ENCODE data around the gene ZNF282. TPM values are rescaled to one million over a fixed set of nuclear protein-coding genes. Genes with fewer than 3 reads are reported as not detected.

The ZNF282 gene
- total and polyA plus RNA-seq, 9 of the 15 experiments (the other 6 are each of a cell fraction or from before 2014, with no cell fraction given): 0.76 to 58.6 (median 17.4) TPM

DNA sequence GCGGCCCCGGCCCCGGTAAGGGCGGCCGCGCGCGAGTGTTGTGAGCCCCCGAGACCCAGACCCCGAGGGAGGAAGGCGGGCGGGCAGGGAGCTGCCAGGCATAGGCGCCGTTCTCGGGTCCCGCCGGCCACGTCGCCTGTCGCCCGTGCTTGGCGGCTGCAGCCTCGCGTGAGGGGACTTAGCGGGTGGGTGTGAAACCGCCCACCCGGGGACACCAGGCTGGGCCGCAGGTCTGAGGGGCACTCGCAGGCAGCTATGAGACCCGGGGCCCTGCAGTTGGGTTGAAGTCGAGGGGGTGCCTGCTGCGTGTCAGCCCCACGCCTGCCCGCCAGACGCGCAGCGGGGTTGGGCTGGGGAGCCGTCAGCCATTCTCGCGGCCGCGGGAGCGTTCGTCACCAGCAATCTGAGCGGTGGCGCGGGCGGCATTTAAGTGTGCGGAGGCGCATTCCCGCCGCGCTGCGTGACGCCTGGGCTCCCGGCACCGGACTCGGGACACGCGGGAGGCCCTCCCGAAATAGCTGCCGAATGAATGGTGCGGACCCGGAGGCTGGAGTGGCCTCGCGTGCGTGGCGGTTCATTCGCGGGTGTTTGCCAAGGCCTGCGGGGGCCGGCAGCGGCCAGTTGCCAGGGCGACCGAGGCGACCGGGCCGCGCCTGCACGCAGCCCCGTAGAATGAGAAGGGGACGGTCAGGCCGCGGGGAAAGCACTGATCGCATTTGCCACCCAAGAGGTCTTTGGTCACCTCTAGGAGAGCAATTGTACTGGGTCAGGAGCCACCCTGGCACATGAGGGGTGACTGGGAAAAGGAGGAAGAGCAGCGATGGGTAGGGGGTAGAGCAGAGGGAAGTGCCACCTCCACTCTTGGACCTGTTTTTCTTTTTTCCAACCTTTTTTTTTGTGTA lies 47.3 kb upstream of the ZNF282 start (continued):
- TF ChIP-seq, protein P1, sequence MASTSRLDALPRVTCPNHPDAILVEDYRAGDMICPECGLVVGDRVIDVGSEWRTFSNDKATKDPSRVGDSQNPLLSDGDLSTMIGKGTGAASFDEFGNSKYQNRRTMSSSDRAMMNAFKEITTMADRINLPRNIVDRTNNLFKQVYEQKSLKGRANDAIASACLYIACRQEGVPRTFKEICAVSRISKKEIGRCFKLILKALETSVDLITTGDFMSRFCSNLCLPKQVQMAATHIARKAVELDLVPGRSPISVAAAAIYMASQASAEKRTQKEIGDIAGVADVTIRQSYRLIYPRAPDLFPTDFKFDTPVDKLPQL (IDR thresholded peaks at IDR 0.05; ENCODE audit: extremely low read depth, insufficient read length): no peak
- peak; percentile 63; the same call in 1 of the 2 replicates for TF ChIP-seq E2F3 (CRISPR knock-in tag; IDR thresholded peaks at IDR 0.05)
- TF ChIP-seq RNF2 (IDR thresholded peaks at IDR 0.05): 0 out of 2 replicates have a peak, but pooled peaks have one; percentile 4
- no peak for TF ChIP-seq POLR2AphosphoS2 (IDR thresholded peaks at IDR 0.05; ENCODE audit: low read length)
- no peak for TF ChIP-seq CBX3 (IDR thresholded peaks at IDR 0.05; ENCODE audit: borderline replicate concordance in 1 of 2, low read length in 2 of 2)
- no peak for TF ChIP-seq ARID2 (IDR thresholded peaks at IDR 0.05)
- TF ChIP-seq, protein P2, sequence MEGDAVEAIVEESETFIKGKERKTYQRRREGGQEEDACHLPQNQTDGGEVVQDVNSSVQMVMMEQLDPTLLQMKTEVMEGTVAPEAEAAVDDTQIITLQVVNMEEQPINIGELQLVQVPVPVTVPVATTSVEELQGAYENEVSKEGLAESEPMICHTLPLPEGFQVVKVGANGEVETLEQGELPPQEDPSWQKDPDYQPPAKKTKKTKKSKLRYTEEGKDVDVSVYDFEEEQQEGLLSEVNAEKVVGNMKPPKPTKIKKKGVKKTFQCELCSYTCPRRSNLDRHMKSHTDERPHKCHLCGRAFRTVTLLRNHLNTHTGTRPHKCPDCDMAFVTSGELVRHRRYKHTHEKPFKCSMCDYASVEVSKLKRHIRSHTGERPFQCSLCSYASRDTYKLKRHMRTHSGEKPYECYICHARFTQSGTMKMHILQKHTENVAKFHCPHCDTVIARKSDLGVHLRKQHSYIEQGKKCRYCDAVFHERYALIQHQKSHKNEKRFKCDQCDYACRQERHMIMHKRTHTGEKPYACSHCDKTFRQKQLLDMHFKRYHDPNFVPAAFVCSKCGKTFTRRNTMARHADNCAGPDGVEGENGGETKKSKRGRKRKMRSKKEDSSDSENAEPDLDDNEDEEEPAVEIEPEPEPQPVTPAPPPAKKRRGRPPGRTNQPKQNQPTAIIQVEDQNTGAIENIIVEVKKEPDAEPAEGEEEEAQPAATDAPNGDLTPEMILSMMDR (IDR thresholded peaks at IDR 0.05 in 2 of 3, conservative IDR thresholded peaks at IDR 0.05 in 1 of 3; ENCODE audit: insufficient read depth in 2 of 3, low read depth in 1 of 3, low read length in 3 of 3): no peak
- TF ChIP-seq BRD4 (IDR thresholded peaks at IDR 0.05): no peak; the same call in 1 of the 2 replicates
- TF ChIP-seq, protein P3, sequence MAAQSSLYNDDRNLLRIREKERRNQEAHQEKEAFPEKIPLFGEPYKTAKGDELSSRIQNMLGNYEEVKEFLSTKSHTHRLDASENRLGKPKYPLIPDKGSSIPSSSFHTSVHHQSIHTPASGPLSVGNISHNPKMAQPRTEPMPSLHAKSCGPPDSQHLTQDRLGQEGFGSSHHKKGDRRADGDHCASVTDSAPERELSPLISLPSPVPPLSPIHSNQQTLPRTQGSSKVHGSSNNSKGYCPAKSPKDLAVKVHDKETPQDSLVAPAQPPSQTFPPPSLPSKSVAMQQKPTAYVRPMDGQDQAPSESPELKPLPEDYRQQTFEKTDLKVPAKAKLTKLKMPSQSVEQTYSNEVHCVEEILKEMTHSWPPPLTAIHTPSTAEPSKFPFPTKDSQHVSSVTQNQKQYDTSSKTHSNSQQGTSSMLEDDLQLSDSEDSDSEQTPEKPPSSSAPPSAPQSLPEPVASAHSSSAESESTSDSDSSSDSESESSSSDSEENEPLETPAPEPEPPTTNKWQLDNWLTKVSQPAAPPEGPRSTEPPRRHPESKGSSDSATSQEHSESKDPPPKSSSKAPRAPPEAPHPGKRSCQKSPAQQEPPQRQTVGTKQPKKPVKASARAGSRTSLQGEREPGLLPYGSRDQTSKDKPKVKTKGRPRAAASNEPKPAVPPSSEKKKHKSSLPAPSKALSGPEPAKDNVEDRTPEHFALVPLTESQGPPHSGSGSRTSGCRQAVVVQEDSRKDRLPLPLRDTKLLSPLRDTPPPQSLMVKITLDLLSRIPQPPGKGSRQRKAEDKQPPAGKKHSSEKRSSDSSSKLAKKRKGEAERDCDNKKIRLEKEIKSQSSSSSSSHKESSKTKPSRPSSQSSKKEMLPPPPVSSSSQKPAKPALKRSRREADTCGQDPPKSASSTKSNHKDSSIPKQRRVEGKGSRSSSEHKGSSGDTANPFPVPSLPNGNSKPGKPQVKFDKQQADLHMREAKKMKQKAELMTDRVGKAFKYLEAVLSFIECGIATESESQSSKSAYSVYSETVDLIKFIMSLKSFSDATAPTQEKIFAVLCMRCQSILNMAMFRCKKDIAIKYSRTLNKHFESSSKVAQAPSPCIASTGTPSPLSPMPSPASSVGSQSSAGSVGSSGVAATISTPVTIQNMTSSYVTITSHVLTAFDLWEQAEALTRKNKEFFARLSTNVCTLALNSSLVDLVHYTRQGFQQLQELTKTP (IDR thresholded peaks at IDR 0.05; ENCODE audit: low read depth in 1 of 2, partially characterized antibody in 2 of 2): no peak
- TF ChIP-seq, protein P4, sequence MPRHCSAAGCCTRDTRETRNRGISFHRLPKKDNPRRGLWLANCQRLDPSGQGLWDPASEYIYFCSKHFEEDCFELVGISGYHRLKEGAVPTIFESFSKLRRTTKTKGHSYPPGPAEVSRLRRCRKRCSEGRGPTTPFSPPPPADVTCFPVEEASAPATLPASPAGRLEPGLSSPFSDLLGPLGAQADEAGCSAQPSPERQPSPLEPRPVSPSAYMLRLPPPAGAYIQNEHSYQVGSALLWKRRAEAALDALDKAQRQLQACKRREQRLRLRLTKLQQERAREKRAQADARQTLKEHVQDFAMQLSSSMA (CRISPR knock-in tag; IDR thresholded peaks at IDR 0.05): no peak
- 0 out of 2 replicates have a peak, but pooled peaks have one; percentile 81 for TF ChIP-seq ZNF165 (CRISPR knock-in tag; IDR thresholded peaks at IDR 0.05; ENCODE audit: borderline replicate concordance)
- TF ChIP-seq FOS (IDR thresholded peaks at IDR 0.05; ENCODE audit: extremely low read depth, insufficient read length): no peak
- 0 out of 2 replicates have a peak, but pooled peaks have one; percentile 15 for TF ChIP-seq ATF1 (CRISPR knock-in tag; IDR thresholded peaks at IDR 0.05)
- peak; percentile 75 for TF ChIP-seq ATF1 (tag; IDR thresholded peaks at IDR 0.05)
- TF ChIP-seq, protein P5, sequence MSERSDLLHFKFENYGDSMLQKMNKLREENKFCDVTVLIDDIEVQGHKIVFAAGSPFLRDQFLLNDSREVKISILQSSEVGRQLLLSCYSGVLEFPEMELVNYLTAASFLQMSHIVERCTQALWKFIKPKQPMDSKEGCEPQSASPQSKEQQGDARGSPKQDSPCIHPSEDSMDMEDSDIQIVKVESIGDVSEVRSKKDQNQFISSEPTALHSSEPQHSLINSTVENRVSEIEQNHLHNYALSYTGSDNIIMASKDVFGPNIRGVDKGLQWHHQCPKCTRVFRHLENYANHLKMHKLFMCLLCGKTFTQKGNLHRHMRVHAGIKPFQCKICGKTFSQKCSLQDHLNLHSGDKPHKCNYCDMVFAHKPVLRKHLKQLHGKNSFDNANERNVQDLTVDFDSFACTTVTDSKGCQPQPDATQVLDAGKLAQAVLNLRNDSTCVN (CRISPR knock-in tag; IDR thresholded peaks at IDR 0.05): 0 out of 2 replicates have a peak, but pooled peaks have one; percentile 56
- no peak for TF ChIP-seq NBN (IDR thresholded peaks at IDR 0.05; ENCODE audit: low read depth)
- TF ChIP-seq CBFB (CRISPR knock-in tag; IDR thresholded peaks at IDR 0.05): peak; percentile 84; the same call in 1 of the 2 replicates
- TF ChIP-seq THRAP3 (IDR thresholded peaks at IDR 0.05; ENCODE audit: borderline replicate concordance): no peak
- TF ChIP-seq ZNF121 (CRISPR knock-in tag; conservative IDR thresholded peaks at IDR 0.05): 0 out of 2 replicates have a peak, but pooled peaks have one; percentile 10
- TF ChIP-seq PTBP1 (IDR thresholded peaks at IDR 0.05; ENCODE audit: low read depth, low read length): no peak
